Measurements from ENCODE around the gene SPPL2C.

The SPPL2C gene

DNA sequence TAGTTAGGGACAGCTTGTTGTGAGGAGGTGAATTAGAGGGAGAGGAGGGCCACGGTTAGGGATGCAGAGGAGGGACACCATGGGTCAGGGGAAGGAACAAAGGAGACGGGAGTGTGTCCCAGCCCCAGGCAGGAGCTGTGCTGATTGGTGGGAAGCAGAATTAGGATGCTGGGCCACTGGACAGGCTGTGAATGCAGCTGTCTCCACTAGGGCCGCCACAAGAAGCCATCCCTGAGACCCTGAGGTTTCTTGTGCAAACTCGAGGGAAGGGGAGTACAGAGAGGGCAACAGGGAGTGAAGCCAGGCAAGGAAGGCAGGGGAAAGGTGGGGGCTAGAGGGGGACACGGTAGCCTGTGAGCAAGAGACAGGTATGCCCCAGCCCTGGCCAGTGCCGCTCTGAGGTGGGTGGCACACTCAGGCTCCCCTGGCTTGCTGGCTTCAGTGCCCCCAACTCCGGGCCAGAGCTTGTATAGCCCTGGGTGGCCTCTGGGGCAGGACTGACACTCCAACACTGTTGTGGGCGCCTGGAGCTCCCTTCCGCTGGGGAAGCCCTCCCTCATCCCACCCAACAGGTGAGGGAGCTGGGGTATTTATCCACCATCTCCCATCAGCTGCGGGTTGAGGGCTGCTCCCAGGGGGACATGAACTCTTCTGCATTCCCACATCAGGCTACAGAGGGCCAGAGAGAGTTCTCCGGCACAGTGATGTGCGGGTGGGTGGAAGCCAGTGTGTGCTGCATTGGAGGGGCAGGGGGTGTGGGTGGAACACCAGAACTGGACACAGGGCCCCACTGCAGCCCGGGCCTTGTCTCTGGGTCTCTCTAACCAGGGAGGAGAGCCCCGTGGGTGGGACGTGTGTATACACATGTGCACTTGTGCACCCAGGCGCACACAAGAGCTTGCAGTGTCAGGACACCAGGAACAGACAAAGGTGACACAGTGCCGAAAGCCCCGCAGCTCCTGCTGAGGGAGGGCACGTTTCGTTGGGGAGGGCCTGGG, 8.3 kb upstream of the SPPL2C start:
- no peak overlapping the region for H3K4me3 ChIP-seq (replicated peaks; ENCODE audit: low read depth, low read length)
- TF ChIP-seq CTCF (IDR thresholded peaks at IDR 0.05; ENCODE audit: low read depth, low read length, missing control alignments), result no peak
- DNase-seq (ENCODE audit: extremely low read depth, low read depth), result no peak

GRCh38 chr17:45837187-45837586, 7.5 kb upstream of the SPPL2C start:
- DNase-seq (ENCODE audit: extremely low read depth, low read depth), result no peak
- no peak for TF ChIP-seq CTCF (IDR thresholded peaks at IDR 0.05; ENCODE audit: low read depth, low read length, missing control alignments)

DNA sequence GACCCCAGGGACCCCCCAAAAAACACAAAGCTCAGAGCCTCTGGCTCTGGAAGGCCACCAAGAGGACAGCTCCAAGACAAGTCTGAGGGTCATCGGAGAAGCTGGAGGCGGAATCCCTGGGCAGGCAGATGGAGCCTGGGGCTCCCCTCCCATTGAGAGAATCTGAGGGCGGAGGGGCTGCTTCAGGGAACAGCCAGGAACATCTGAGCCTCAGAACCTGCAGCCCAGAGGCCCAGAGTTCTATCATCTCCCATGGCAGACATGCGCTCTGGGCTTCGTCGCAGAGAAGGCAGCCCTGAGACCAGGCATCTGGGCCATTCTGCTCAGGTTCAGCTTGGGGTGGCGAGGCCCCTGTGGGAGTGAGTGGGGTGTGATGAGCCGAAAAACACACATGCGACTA, 7.1 kb upstream of the SPPL2C start:
- no peak for TF ChIP-seq CTCF (IDR thresholded peaks at IDR 0.05; ENCODE audit: low read depth, low read length, missing control alignments)
- no peak for DNase-seq (ENCODE audit: extremely low read depth, low read depth)
- no peak overlapping the region for H3K4me3 ChIP-seq (replicated peaks; ENCODE audit: low read depth, low read length)

More at GRCh38 chr17:45837187-45837586, 7.5 kb upstream of the SPPL2C start:
- H3K4me3 ChIP-seq (replicated peaks; ENCODE audit: low read depth, low read length), result no peak overlapping the region

DNA sequence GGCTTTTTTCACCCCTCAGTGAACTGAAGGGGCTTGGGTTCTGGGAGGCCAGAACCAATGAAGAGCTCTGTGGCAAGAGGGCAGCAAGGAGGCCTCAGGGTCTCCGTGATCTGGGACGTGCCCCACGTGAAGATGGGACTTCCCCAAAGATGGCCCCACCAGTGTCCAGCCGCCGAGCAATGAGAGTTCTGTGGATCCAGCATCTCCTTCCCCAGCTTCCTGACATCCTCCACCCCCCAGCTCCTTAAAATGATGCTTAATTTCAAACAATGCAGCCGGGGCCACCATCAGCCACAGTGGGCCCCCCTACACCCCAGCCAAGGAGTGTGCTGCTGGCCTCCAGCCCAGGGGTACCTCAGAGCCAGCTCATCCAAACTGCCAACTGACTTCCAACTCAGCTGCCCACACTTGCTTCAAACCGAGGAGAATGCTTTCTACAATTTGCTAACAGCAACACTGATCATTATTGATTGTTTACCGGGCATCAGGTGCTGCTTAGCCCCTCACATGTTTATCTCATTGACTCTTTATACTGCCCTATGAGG, 5.9 kb upstream of the SPPL2C start:
- no peak for DNase-seq (ENCODE audit: extremely low read depth, low read depth)
- no peak overlapping the region for H3K4me3 ChIP-seq (replicated peaks; ENCODE audit: low read depth, low read length)
- TF ChIP-seq CTCF (IDR thresholded peaks at IDR 0.05; ENCODE audit: low read depth, low read length, missing control alignments), result no peak

- no peak for TF ChIP-seq CTCF (IDR thresholded peaks at IDR 0.05; ENCODE audit: low read depth, low read length, missing control alignments)
- H3K4me3 ChIP-seq (replicated peaks; ENCODE audit: low read depth, low read length), result no peak overlapping the region
- no peak for DNase-seq (ENCODE audit: extremely low read depth, low read depth)
Observed at GRCh38 chr17:45839442-45839841, 5.2 kb upstream of the SPPL2C start.

GRCh38 chr17:45841186-45841585, 3.5 kb upstream of the SPPL2C start:
- H3K4me3 ChIP-seq (replicated peaks; ENCODE audit: low read depth, low read length), result no peak overlapping the region
- no peak for TF ChIP-seq CTCF (IDR thresholded peaks at IDR 0.05; ENCODE audit: low read depth, low read length, missing control alignments)
- DNase-seq (ENCODE audit: extremely low read depth, low read depth), result no peak
